ENCODE data around the gene NDE1.

Gene NDE1

DNA sequence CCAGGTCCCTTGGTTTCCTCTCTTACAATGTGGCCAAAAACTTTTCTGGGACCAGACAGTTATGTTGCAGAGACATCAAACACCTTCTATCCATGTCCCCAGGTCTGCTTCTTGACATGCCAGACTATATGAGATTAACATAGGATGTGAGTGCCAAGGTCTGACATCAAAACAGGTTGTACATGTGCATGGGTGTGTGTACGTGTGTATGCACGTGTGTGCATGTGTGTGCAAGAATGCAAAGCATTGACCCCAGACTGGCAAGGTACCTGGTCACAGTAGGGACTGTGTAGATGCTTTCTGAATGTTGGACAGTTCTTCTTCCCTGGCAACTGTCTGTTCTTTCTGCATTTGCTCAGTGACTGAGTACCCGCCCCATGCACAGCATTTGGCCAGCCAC, 85.6 kb downstream of the NDE1 start:
- DNase-seq (ENCODE audit: low read depth in 1 of 2, low spot score in 1 of 2): no peak

GRCh38 chr16:15736529-15736928, 86.5 kb downstream of the NDE1 start:
- no peak for DNase-seq (ENCODE audit: low read depth in 1 of 2, low spot score in 1 of 2)

DNA sequence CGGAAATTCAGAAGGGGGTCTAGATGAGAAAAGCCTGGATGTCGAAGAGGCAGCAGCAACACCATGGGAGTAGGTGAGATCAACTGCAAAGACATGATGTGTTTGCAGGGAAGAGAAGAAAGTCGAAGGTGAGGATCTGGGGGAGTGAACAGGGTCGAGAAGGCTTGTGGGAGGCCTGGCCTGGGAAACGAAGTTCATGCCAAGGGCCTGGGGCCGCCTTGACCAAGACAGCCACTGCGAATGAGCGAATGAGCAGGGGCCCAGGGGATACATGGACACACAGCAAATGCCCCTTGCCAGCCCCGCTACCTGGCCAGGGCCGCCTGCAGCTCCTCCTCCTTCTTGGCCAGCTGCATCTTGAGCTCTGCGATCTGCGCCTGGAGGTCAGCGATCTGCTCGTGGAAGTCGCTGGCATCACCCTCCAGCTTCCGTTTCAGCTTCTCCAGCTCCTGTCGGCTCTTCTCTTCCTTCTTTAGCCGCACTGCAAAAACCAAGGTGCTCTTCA, 87.1 kb downstream of the NDE1 start:
- DNase-seq (ENCODE audit: low read depth in 1 of 2, low spot score in 1 of 2): no peak

DNA sequence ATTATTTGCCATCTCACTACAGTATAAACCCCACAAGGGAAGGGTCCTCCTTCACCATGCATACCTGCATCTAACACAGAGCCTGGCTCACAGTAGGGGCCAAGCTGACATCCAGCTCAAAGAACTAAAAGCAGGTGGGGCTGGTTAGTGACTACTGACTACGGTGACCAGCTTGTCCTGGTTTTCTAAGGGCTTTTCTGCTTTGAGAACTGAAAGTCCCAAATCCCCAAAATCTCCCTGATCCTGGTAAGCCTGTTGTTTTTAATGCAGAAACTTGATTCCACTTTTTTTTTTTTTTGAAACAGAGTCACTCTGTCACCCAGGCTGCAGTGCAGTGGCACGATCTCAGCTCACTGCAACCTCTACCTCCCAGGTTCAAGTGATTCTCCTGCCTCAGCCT, 89.4 kb downstream of the NDE1 start:
- no peak for DNase-seq (ENCODE audit: low read depth in 1 of 2, low spot score in 1 of 2)

- no peak for DNase-seq (ENCODE audit: low read depth in 1 of 2, low spot score in 1 of 2)
Observed at GRCh38 chr16:15739950-15740349, 89.9 kb downstream of the NDE1 start.

- no peak for DNase-seq (ENCODE audit: low read depth in 1 of 2, low spot score in 1 of 2)
Observed at GRCh38 chr16:15741207-15741871, 91.3 kb downstream of the NDE1 start.

DNA sequence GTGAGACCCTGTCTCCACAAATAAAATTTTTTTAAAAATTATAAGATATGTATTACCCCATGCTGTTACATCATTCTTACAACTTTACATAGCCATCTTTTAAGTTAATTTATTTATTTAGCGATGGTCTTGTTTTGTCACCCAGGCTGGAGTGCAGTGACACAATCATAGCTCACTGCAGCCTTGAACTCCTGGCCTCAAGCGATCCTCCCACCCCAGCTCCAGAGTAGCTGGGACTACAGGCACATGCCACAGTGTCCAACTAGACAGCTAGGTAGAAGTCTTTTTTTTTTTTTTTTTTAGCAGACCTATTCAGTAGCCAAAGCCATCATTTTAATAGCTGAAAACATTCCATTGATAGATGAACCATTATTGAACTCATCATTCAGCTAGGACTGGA, 92.7 kb downstream of the NDE1 start:
- DNase-seq (ENCODE audit: low read depth in 1 of 2, low spot score in 1 of 2): no peak

DNA sequence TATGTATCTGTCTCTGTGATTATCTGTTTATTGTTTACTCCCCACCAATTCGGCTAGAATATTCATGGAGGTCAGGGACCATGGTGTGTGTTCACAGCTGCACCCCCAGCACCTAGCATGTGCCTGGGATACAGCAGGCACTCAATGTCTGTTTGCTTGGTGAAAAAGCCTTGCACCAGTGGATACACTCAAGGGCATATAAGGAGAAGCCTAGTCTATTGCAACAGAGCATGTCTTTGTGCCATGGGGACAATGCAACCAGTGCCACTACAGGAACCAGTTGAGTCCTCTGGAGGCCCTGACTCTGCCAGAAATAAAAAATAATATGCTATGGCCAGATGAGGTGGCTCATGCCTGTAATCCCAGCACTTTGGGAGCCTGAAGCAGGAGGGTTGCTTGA, 93.6 kb downstream of the NDE1 start:
- no peak for DNase-seq (ENCODE audit: low read depth in 1 of 2, low spot score in 1 of 2)

- DNase-seq (ENCODE audit: low read depth in 1 of 2, low spot score in 1 of 2): no peak
Observed at GRCh38 chr16:15746332-15746731, 96.3 kb downstream of the NDE1 start.

GRCh38 chr16:15747937-15748336, 97.9 kb downstream of the NDE1 start:
- DNase-seq (ENCODE audit: low read depth in 1 of 2, low spot score in 1 of 2): no peak

- no peak for DNase-seq (ENCODE audit: low read depth in 1 of 2, low spot score in 1 of 2)
Observed at GRCh38 chr16:15748654-15749053, 98.6 kb downstream of the NDE1 start.

DNA sequence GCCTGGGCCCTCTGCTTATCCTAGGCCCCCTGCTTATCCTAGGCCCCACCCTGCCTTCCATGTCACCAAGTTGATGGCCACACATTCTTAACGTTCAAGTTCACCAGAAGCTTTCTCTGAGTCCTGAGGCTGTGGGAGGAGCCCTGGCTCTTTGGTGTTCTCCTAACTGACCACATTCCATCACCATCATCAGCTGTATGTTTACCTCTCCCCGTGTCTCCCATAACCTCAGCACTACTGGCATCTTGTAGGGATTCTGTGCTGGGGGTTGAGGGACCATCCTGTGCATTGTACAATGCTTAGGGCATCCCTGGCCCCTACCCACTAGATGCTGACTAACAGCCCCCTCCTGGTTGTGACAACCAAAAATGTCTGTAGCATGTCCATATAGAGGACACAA, 99.3 kb downstream of the NDE1 start:
- DNase-seq (ENCODE audit: low read depth in 1 of 2, low spot score in 1 of 2): no peak

- DNase-seq (ENCODE audit: low read depth in 1 of 2, low spot score in 1 of 2): no peak
Observed at GRCh38 chr16:15749985-15750384, 99.9 kb downstream of the NDE1 start.

GRCh38 chr16:15751940-15752339, 101.9 kb downstream of the NDE1 start:
- DNase-seq (ENCODE audit: low read depth in 1 of 2, low spot score in 1 of 2): no peak

GRCh38 chr16:15752717-15753488, 102.9 kb downstream of the NDE1 start:
- no peak for DNase-seq (ENCODE audit: low read depth in 1 of 2, low spot score in 1 of 2)

DNA sequence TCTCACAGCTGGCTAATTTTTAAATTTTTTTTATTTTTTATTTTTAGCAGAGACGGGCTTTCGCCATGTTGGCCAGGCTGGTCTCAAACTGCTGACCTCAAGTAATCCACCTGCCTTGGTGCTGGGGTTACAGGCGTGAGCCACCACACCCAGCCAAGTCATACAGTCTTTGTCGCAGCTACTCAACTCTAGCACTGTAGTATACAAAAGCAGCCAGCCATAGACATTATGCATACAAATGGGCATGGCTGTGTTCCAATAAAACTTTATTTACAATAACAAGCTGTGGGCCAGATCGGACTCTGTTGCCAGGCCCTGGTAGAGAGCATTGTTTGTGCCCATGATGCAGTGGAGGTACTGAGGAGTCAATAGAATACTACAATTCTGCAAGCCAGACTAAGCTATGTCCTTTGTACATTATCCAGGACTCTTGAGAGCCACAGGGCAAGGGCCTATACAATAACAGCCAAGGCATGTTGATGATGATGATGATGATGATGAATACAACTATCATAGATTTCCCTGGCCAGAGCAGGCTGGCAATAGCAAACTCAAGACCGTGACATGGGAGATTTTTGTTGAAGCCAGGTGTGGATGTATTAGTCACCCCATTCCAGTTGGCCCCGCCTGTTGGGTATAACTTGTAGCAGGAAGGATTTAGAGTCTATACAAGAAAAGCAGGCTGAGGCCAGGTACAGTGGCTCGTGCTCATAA, 104.9 kb downstream of the NDE1 start:
- no peak for DNase-seq (ENCODE audit: low read depth in 1 of 2, low spot score in 1 of 2)

GRCh38 chr16:15757077-15757386, 107.0 kb downstream of the NDE1 start:
- no peak for DNase-seq (ENCODE audit: low read depth in 1 of 2, low spot score in 1 of 2)

GRCh38 chr16:15757630-15758251, 107.7 kb downstream of the NDE1 start:
- DNase-seq (ENCODE audit: low read depth in 1 of 2, low spot score in 1 of 2): no peak

- DNase-seq (ENCODE audit: low read depth in 1 of 2, low spot score in 1 of 2): no peak
Observed at GRCh38 chr16:15759070-15759469, 109.0 kb downstream of the NDE1 start.

- no peak for DNase-seq (ENCODE audit: low read depth in 1 of 2, low spot score in 1 of 2)
Observed at GRCh38 chr16:15760129-15760528, 110.1 kb downstream of the NDE1 start.

GRCh38 chr16:15764112-15764511, 114.1 kb downstream of the NDE1 start:
- no peak for DNase-seq (ENCODE audit: low read depth in 1 of 2, low spot score in 1 of 2)

GRCh38 chr16:15765116-15765515, 115.1 kb downstream of the NDE1 start:
- no peak for DNase-seq (ENCODE audit: low read depth in 1 of 2, low spot score in 1 of 2)
